SIG-M5 (cell line): Measurements from ENCODE around the gene ZNF496.
"Not testable (repeated sequence)": the region's sequence is repeated elsewhere in the genome, so short reads cannot be mapped to it uniquely, and the experiment has no call there.

Experiments
- DNase-seq: peaks from one replicate; lab custom pipeline; 2025; lab: John Stamatoyannopoulos, UW

The ZNF496 gene

GRCh38 chr1:247359559-247359958, 27.9 kb upstream of the ZNF496 start:
- DNase-seq = no peak

- no peak for DNase-seq
These were observed 27.3 kb upstream of the ZNF496 start for GRCh38 chr1:247358920-247359319.

- no peak for DNase-seq
These were observed 26.1 kb upstream of the ZNF496 start for GRCh38 chr1:247357781-247358211.

GRCh38 chr1:247357052-247357780, 25.5 kb upstream of the ZNF496 start:
- DNase-seq = no peak

- not testable (repeated sequence) for DNase-seq
These were observed 23.5 kb upstream of the ZNF496 start for GRCh38 chr1:247355160-247355559.

- no peak for DNase-seq
These were observed 20.5 kb upstream of the ZNF496 start for GRCh38 chr1:247352175-247352574.

GRCh38 chr1:247350587-247350986, 18.9 kb upstream of the ZNF496 start:
- DNase-seq = no peak

- no peak for DNase-seq
These were observed 16.0 kb upstream of the ZNF496 start for GRCh38 chr1:247347477-247348222.

- no peak for DNase-seq
These were observed 14.2 kb upstream of the ZNF496 start for GRCh38 chr1:247345881-247346280.

GRCh38 chr1:247343801-247344200, 12.1 kb upstream of the ZNF496 start:
- DNase-seq = no peak

GRCh38 chr1:247338723-247339275, 7.1 kb upstream of the ZNF496 start:
- DNase-seq = no peak

GRCh38 chr1:247337961-247338360, 6.3 kb upstream of the ZNF496 start:
- DNase-seq = no peak

GRCh38 chr1:247337250-247337746, 5.6 kb upstream of the ZNF496 start:
- DNase-seq = no peak

GRCh38 chr1:247336390-247336789, 4.7 kb upstream of the ZNF496 start:
- no peak for DNase-seq

- DNase-seq = no peak
These were observed 4.2 kb upstream of the ZNF496 start for GRCh38 chr1:247335882-247336281.

GRCh38 chr1:247334378-247335133, 2.9 kb upstream of the ZNF496 start:
- no peak for DNase-seq

GRCh38 chr1:247332623-247333361, 1.1 kb upstream of the ZNF496 start:
- DNase-seq = no peak

GRCh38 chr1:247332215-247332622, 552 bp upstream of the ZNF496 start:
- DNase-seq = no peak

GRCh38 chr1:247331172-247331524, 519 bp downstream of the ZNF496 start:
- peak; percentile 64 for DNase-seq

- no peak for DNase-seq
These were observed 1.0 kb downstream of the ZNF496 start for GRCh38 chr1:247330548-247331171.

GRCh38 chr1:247329097-247329617, 2.5 kb downstream of the ZNF496 start:
- DNase-seq = no peak
